ENCODE results near the gene INTS3.

GRCh38 chr1:153752571-153753195 is 24.8 kb downstream of the INTS3 start:
- TF ChIP-seq CTCF (IDR thresholded peaks at IDR 0.05) (no peak), POLR2A (IDR thresholded peaks at IDR 0.05) (no peak)
